ENCODE measurements around the gene MRGPRF.

Gene MRGPRF

DNA sequence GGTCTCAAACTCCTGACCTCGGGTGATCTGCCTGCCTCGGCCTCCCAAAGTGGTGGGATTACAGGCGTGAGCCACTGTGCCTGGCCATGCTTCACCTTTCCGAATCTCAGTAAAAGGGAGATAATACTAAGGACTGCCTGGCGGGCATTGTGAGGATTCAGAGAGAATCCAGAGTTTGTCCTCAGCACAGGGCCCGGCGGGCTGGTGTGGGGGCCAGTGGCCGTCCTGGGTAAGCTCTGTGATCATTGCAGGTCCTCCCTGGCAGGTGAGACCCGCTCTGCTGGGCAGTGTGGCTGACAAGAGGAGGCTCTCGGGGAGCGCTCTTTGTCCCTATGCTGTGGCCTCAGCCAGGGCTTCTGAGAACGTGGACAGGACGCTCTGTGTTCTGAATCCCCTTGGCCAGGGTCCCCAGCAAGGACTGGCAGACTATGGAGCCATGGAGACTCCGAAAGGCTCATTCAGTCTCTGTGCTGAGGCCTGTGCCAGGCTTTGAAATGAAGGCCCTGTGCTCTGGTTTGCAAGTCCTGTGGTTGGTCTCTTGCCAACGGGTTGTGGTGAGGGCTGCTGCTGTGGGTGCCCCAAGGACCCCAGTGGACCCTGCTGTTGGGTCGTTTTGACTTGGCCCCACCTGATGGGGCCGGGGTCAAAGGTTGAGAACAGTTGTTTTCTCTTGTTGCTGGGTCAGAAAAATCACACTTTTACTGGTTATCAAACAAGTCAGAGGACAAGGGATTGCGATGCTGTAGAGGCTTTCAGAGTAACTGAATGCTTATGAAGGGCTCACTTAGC lies 37.7 kb upstream of the MRGPRF start:
- no peak for DNase-seq (ENCODE audit: low spot score)

DNA sequence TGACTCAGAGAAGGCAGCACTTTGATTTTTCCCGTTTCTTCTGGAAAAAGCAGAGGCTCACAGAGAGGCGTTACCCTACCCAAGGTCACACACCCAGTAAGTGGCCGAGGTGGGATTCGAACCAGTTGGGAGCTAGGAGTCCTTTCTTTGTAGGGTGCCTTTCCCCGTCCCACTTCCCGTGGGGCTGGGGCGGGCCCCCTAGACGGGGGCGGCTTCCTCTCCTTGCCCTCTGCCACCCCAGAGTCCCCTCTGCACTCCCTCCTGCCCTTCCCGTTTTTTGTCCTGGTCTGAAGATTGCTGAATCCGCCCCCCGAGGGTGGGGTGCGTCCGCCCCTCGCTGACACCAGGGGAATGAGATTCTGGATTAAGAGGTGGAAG lies 36.4 kb upstream of the MRGPRF start:
- no peak for DNase-seq (ENCODE audit: low spot score)

DNA sequence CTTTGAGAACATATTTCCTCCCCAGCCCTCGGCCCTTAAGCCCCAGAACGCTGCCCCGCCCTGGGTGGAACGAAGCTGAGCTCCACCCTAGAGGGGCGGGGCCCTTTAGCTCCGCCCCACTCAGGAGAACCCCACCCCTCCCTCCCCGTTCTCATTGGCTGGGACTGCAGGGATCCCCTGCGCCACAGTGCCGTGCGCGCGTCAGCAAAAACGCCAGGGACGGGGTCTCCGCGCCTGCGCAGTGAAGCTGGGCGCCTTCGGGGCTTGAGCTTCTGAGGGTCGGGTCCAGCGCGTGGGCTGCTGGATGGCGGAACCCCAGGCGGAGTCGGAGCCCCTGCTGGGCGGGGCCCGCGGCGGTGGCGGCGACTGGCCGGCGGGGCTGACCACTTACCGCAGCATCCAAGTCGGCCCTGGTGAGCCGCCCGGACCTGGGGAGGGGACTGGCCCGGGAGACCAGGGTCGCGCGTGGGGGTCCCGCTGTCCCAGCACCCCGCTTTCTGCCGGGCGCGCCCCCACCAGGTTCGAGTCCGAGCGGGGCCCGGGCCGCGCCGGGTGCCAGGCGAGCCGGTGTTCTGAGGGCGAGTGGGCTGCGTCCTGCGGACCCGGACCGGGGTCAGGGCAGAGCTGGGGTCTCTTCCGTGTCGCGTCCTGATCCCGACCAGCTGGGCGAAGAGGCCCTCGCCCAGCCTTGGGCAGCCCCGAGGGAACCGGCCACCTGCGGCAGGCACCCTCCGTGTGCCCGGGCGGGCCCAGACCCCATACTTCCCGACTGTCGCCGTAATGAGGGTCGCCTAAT lies 35.8 kb upstream of the MRGPRF start, which contains the start of gene TPCN2:
Gene TPCN2, plus strand, starts transcription at position 239 of the 796 bp plus-strand sequence. Its CDS starts 66 bp downstream, at position 305.
- peak; percentile 98 for DNase-seq (ENCODE audit: low spot score)

DNA sequence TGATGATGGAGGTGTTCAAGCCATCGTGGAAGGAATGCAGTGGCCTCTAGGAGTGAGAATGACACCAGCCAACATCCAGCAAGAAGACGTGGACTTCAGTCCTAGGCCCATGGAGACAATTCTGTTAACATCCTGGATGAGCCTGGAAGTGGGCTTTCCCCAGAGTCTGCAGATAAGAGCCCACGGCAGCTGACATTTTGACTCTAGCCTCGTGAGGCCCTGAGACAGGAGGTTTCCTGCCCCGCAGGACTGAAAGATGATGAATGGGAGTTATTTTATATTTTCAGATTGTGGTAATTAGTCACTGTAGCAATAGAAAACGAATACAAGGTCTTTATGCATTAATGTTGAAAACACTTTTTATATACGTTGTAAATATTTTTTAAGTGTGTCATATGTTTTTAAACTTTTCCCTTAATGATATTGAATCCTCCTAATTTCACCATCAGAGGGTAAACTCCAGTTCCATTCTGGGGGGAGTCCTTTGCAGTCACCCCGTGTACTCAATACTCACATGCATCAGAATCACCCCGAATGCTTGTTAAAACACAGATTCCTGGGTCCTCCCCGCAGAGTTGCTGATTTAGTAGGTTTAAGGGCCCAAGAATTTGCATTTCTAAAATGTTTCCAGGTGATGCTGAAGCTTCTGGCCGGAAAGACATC lies 35.1 kb upstream of the MRGPRF start:
- no peak for DNase-seq (ENCODE audit: low spot score)

DNA sequence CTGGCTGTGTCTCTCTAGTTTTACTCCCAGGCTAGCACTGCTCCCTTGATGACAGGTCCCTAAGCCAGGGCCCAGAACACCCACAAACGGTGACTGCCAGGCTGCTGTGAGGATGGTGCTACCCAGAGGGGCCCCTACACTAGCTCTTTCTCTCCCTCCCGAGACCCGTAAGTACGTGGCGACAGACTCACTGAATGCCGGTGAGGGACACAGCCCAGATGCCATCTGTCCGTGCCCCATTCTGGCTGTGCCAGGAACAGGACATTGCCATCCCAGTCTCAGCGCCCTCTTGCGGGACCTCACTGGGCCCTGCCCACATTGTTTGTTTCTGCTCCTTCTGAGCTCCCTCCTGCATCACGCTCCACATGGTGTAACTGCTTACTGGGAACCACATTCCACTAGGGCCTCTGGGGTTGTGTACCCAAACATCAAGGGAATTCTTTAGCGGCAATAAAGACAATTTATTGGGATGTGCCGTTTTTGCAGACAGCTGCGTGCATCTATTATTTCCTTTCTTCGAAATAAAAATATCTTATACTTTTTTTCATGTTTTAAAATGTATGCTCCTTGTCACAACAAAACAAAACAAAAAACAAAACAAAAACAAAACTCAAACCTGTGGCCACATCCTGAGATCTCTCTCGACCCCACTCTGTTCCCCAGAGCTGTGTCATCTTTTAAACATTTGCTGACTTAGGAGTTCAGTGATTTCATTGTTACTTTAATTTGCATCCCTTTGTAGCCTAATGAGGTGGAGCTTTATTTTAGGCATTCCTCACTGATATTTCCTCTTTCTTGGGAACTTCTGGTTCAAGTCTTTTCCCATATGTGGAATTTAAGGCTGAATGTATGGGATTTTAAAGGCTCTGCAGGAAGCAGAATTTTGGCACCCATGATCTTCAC lies 31.3 kb upstream of the MRGPRF start:
- peak; percentile 37 for DNase-seq (ENCODE audit: low spot score)

DNA sequence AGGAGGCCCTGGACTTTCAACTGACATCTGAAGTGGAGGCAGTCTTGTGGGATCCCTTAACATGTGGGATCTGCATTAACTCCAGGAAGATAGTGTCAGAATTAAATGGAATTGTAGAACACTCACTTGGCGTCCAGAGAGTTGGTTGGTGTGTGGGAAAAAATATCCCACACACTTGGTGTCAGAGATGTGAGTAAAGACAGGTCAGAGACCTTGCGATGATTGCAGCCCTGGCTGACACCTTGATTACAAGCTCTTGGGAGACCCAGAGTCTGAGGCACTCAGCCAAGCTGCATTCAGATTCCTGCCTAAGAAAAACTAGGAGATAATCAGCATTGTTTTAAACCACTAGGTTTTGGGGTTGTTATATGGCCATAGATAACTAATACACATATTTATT lies 28.5 kb upstream of the MRGPRF start:
- no peak for DNase-seq (ENCODE audit: low spot score)

DNA sequence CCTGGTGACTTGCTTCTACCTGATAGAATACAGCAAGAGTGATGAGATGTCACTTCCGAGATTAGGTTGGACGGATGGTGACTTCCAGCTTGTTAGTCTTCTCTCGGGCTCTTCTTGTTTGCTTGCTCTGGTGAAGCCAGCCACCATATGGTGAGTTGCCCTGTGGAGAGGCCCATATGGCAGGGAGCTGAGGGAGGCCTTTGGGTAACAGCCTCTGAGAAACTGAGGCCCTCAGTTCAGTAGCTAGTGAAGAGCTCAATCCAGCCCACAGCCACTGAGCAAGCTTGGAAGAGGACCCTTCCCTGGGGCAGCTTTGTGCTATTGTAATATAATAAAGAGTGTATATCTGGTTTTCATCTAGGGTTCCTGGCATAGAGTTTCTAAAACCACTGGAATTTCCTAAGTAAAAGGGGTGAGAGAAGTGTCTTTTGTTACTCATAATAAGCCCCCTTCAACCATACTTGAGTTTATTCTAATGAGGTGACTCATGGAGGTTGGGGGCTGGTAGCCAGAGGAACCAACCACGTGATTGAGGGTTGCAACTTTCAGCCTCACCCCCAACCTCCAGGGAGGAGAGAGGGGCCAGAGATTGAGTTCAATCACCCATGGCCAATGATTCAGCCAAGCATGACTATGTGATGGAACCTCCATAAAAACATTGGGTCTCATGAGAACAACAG lies 27.7 kb upstream of the MRGPRF start:
- DNase-seq (ENCODE audit: low spot score): no peak

DNA sequence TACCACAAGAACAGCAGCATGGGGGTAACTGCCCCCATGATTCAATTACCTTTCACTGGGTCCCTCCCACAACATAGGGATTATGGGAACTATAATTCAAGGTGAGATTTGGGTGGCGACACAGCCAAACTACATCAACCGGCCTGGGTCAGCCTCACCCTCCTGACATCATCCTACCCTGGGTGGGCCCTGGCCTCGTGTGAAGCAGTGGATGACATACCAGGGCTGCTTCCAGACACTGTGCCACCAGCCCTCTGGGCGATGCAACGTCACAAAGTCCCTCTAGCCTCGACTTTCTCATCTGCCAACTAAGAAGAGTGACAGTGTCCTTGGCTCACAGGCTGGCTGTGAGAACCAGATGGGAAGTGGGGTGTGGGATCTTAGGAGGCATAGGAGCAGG lies 27.0 kb upstream of the MRGPRF start:
- no peak for DNase-seq (ENCODE audit: low spot score)

DNA sequence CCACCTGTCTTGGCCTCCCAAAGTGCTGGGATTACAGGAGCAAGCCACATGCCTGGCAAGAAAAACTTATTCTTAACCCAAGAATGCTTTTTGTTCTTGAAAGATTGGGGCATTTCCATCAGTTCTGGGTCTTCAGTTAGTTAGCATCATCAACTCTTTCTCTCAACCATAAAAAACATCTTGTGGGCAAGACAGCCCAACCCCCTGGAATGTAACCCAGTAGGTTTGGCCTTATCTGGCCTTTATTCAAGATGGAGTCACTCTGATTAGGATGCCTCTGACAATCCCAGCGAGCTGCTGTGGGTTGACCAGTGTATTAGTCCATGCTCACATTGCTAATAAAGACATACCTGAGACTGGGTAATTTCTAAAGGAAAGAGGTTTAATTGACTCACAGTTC lies 26.5 kb upstream of the MRGPRF start:
- no peak for DNase-seq (ENCODE audit: low spot score)

DNA sequence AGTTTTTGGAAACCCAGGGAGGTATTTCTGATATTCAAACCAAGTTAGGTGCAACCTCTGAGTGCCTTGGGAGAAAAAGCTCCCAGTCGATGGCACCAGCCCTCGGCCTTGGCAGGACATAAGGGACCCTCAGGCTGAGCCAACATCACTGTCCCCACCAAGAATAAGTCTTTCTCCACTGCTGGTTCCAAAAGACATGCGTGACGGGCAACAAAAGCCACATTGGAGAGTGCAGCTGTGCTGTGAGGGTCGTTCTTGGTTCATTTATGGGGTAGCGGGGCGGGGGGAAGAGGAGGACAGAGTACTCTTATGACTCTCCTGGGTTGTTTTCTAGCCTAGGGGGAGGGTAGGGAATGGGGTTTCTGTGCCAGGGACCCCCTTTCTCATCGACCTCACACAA lies 24.5 kb upstream of the MRGPRF start:
- DNase-seq (ENCODE audit: low spot score): no peak

DNA sequence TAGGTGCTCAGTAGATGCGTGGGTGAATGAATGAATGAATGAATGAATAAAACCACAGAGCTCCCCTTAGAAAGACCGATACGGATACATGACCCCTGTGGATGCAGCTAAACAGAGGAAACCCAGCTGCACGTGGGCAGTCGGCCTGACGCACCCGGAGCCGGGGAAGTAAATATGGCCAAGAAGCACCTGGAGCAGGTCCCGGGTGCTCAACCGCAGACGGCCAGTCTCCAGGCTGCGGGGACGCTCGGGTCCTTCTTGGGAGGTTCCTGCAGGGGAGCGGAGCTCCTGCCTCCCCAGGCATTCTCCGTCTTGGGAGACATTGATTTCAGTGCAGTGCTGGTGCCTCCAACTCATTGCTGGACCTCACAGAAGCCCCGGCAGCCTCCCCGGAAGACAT lies 24.0 kb upstream of the MRGPRF start:
- DNase-seq (ENCODE audit: low spot score): no peak

DNA sequence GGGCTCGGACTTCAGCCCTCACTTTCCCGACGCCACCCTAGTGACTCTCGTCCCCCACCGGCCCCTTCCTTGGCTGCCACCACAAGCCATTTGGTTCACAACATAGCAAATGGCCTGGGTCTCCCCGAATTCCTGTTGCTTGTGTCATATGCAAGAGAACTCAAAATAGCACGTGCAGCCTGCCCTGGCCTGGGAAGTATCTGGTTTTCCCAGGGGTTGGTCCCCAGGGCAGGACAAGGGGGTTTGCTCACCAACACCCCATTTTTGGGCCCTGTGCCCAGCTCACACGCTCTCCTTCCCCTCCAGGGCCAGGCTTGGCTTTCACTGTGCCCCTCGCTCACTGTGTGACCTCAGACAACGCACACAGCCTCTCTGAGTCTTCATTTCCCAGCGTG lies 22.9 kb upstream of the MRGPRF start:
- no peak for DNase-seq (ENCODE audit: low spot score)

DNA sequence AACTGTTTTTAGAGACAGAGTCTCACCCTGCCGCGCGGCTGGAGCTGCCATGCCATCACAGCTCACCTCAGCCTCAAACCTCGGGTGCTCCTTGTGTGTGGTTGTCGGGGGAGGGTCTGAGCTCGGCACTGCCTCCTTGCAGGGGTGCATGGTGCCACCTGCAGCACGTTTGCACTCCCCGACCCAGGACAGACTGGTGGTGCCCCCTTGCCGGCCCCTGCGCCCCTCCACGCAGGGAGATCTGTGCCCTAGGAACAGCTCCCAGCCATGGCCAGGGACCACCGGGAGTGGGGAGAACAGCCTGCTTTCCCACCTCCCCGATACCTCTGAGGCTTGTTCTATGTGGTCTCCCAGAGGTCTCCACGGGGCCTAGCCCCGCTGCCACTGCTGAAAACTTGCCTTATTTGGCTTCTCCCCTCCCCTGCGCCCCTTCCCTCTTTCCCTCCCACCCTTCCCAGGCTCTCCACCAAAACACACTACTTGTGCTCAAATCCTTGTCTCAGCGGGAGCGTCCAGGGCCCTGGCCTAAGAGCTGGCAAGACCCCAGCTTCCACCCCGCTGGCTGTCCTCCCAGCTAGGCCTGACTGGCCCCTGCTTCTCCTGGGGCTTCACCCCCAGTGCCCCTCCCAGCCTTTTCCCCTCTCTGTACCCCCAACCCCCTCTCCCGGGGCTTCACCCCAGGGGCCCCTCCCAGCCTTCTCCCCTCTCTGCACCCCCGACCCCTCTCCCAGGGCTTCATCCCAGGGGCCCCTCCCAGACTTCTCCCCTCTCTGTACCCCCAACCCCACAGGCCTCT lies 22.3 kb upstream of the MRGPRF start:
- DNase-seq (ENCODE audit: low spot score): no peak

DNA sequence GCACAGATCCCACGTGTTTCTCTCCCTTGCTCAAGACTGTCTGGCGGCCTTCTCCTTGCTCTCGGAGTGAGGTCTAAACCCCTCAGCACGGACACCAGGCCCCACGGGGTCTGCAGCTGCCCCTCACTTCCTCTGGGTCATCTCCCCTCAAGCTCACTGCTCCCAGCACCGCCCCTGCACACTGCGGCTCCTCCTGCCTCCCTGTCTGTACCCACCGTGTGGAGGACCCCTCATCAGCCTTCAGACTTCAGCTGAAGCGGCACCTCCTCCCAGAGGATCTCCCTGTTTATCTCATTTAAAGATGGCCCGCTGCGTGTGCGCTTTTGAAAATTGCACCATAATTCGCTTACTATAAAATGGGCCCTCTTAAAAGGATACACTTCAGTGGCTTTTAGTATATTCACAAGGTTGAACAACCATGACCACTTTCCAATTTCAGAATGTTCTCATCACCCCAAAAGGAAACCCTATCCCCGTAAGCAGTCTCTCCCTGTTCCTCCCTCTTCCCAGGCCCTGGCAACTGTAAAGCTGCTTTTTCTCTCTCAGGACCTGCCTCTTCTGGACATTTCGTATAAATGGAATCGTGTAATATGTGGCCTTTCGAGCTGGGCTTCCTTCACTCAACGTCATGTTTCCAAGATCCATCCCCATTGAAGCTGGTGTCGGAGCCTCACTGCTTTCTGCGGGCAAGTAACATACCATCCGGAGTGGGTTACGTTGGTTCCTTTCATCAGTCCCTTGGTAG lies 21.2 kb upstream of the MRGPRF start:
- no peak for DNase-seq (ENCODE audit: low spot score)

DNA sequence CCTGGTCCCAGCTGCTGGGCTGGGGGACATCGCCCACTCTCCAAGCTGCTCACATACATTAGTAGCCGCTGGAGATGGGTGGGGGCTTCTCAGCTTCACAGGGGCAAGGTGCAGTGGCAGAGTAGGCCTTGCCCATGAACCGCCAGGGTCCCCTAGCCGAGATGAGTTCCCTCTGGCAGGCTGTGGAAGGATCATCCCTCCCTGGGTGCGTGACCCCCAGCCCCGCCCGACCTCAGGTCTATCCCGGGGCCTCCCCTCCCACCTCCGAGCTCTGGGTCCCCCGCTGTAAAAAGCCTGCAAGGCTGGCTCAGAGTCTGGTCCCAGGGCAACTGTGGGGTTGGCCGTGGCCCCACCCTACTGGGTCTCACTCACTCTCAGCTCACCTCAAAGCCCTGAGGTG lies 20.4 kb upstream of the MRGPRF start:
- DNase-seq (ENCODE audit: low spot score): no peak

DNA sequence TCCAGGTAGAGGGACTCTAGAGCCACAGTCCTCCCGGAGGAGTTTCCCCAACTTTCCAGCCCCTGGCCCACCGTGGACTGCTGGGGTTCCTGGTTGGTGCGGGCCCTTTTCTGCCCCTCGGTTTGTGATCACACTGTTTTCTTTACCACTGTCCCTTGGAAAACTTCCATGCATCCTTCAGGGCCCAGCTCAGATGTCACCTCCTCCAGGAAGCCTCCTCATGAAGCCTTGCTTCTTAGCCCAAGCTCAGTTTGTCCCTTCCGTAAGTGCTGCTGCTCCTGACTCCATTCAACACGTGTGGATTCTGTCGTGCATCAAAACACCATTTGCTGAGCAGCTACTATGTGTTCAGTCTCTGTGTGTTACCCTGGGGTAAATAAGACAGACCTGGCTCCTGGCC lies 19.8 kb upstream of the MRGPRF start:
- no peak for DNase-seq (ENCODE audit: low spot score)

DNA sequence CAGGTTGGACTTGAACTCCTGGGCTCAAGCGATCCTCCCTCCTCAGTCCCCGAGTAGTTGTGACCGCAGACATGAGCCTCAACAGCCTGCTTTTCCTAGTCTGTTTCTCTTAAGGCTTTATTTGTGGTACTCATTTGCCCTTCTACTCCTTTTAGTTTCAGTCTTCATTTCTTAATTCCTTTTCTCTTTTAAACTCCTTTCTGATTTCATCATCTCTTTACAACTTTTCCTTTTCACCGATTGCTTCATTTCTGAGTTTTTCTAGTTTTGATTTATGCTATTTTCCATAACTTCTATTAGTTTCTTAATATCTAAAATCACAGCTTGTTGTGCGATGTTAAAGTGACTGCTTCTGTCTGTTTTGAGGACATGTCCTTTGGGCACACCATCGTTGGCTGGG lies 17.3 kb upstream of the MRGPRF start:
- DNase-seq (ENCODE audit: low spot score): no peak

DNA sequence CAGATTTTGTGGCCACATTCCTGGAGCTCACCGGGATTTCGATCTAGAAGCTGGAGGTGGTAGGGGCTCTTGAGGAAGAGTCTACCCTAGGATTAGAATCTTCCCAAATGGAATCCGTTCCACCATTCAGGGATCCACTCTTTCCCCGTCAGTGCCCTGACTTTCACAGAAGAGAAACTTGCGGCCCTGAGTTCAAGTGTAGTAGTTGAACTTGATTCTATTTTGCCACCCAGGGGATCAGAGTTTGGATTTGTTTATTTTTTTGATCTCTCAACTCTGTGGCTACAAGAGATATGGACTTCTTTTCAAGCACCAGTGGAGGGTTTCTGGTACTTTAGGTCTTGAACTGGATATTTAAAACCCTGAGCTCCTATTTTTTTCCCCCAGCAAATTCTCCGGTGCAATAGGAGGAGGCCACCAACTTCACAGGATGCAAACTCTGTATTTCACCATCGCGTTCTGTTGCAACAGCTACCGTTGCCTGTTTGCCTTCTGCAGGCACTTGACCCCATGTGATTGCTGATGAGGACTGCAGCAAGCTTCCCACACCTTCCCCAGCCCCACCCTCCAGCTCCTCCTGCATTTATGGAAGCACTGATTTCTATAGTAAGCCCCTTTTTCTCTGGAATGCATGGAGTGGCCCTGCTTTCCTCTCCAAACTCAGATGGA lies 14.8 kb upstream of the MRGPRF start:
- DNase-seq (ENCODE audit: low spot score): no peak

DNA sequence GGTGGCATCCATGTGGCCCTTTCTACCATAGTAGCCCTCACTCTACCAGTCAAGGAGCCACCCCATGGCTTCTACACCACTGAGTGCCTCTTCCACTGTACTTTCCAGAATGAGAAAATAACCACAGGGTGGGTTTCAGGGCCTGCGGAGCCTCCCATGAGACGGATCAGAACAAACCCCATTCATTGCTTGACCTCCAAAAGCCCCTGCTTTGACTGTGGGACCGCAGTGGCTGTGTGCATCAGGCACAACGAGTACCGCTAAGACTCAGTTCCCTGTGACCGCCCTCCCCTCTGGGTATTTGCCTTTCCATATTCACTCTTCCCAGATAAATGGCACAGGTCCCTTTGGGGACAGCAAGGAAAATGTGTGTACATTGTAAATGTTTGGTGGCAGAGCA lies 11.5 kb upstream of the MRGPRF start:
- DNase-seq (ENCODE audit: low spot score): no peak
